Tibial nerve (tissue), 4 donors: Measurements from ENCODE around the gene ANGPTL8. TPM values are rescaled to one million over a fixed set of nuclear protein-coding genes. Genes with fewer than 3 reads are reported as not detected.

Experiments used
- DNase-seq, 2 donors: peaks; one replicate each; pipeline ENCODE4 v3.0.0-alpha.2; 2019; ENCODE audit warnings: low spot score in 2 of 2
- H3K27ac ChIP-seq, 4 donors: fragments of 200-600 bp; sonication (generic) in 3 of 4; one replicate each; pipeline ENCODE4 v1.5.1; 2017 to 2019; ENCODE audit warnings: mild to moderate bottlenecking in 1 of 4
- H3K27me3 ChIP-seq, 2 donors: fragments of 200-600 bp; sonication (generic) in 1 of 2; one replicate each; pipeline versions ENCODE4 v1.5.1 to v1.6.0; 2017 to 2019
- H3K36me3 ChIP-seq, 3 donors: fragments of 200-600 bp; sonication (generic); one replicate each; pipeline ENCODE4 v1.5.1; 2018 to 2019
- H3K4me1 ChIP-seq, 4 donors: fragments of 200-600 bp; sonication (generic) in 3 of 4; one replicate each; pipeline ENCODE4 v1.5.1; 2017 to 2019
- H3K4me3 ChIP-seq, 4 donors: fragments of 200-600 bp; sonication (generic) in 3 of 4; one replicate each; pipeline ENCODE4 v1.5.1; 2017 to 2019; ENCODE audit warnings: mild to moderate bottlenecking in 1 of 4, moderate library complexity in 1 of 4
- H3K9me3 ChIP-seq, 4 donors: fragments of 200-600 bp; sonication (generic) in 3 of 4; one replicate each; pipeline ENCODE4 v1.5.1; 2017 to 2019
- EP300 ChIP-seq, 2 donors: sonication (generic); formaldehyde crosslinking; IDR thresholded peaks; one replicate each; pipeline ENCODE4 v1.6.1; 2017; ENCODE audit warnings: antibody characterized with exemption in 2 of 2, mild to moderate bottlenecking in 1 of 2
- POLR2A ChIP-seq, 2 donors: fragments of 450-650 bp; IDR thresholded peaks; one replicate each; pipeline ENCODE4 v1.6.1; 2017; ENCODE audit warnings: antibody characterized with exemption in 2 of 2, mild to moderate bottlenecking in 2 of 2, moderate library complexity in 2 of 2
- WGBS, 2 donors: methylation state at CpG; one replicate each; pipeline ENCODE4 v1.1.5; 2018; 5-methylcytosine and 5-hydroxymethylcytosine counted together
- total RNA-seq, 4 donors: library from RNA; depleted of rRNA; stranded (reverse); fragments of >200 nt; gene quantifications; one replicate each; pipeline ENCODE4 v1.1.0, GENCODE V29; 2016
- TF ChIP-seq, protein P1 (sequence below), 5 experiments: fragments of 200-600 bp in 3 of 5; fragments of 450-650 bp in 2 of 5; sonication (generic) in 3 of 5; IDR thresholded peaks; one replicate each; pipeline ENCODE4 v1.5.1; 2016 to 2019; ENCODE audit warnings: antibody characterized with exemption in 5 of 5, mild to moderate bottlenecking in 3 of 5, moderate library complexity in 2 of 5

ANGPTL8 gene
- total RNA-seq, 4 donors from 2014 or later, result 2.0 to 13.2 (median 10.8) TPM; not detected in 1

DNA sequence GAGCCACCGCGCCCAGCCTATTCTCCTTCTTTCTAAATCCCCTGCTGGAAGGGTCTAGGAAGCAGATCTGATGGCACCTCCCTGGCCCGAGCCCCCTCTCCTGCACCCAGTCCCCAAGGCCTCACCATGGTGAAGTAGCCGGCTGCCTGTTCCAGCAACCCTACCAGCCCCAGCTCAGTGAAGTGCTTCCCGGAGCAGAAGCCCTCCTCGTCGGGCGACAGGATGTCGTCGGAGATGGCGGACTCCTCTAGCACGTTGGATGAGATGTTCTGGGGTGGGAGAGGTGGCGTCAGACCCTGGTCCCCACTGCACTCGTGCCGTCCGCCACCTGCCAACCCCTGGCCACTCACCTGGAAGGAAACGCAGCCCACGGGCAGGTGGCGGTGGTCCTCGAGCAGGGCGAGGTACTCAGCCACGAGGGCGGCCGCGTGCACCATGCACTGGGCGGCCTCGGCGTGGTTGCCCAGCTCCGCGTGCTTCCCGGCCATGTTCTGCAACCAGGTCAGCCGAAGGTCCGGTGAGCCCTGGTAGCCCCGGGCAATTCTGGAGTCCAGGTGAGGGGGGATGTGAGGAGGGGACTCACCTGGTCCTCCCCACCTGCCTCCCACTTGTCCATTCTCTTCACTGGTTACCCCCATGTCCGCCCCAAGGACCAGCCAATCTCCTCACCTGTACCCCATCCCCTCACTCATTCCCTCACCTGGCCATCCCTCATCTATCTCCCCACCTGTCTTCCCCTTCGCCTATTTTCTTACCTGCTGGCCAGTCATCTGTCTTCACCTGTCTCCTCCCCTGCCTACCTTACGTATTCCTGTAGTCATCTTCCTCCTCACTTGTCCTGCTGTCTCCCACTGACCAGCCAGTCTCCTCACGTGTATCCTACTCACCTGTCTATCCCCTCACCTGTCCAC is 30.6 kb upstream of the ANGPTL8 start:
- peaks cover 0 to 29% (median 12%) of the 10 kb centered on the region in 4 donors for H3K4me1 ChIP-seq
- 78 to 80% methylated on average over 31 to 36 of the region's 38 CpGs for WGBS, 2 donors
- TF ChIP-seq POLR2A (IDR thresholded peaks at IDR 0.05) (no peak), EP300 (IDR thresholded peaks at IDR 0.05) (no peak)
- TF ChIP-seq, protein P1, sequence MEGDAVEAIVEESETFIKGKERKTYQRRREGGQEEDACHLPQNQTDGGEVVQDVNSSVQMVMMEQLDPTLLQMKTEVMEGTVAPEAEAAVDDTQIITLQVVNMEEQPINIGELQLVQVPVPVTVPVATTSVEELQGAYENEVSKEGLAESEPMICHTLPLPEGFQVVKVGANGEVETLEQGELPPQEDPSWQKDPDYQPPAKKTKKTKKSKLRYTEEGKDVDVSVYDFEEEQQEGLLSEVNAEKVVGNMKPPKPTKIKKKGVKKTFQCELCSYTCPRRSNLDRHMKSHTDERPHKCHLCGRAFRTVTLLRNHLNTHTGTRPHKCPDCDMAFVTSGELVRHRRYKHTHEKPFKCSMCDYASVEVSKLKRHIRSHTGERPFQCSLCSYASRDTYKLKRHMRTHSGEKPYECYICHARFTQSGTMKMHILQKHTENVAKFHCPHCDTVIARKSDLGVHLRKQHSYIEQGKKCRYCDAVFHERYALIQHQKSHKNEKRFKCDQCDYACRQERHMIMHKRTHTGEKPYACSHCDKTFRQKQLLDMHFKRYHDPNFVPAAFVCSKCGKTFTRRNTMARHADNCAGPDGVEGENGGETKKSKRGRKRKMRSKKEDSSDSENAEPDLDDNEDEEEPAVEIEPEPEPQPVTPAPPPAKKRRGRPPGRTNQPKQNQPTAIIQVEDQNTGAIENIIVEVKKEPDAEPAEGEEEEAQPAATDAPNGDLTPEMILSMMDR (IDR thresholded peaks at IDR 0.05), result no peak
- no peak for DNase-seq
- no peak overlapping the region for H3K4me3 ChIP-seq
- H3K36me3 ChIP-seq, result peaks cover 0 to 29% (median 0%) of the 10 kb centered on the region in 3 donors
- H3K27ac ChIP-seq, result peak overlapping the region in 2 of 4 donors; percentile 22 to 48
- H3K9me3 ChIP-seq, result no peaks in the 10 kb centered on the region
- H3K27me3 ChIP-seq, result no peaks in the 10 kb centered on the region

GRCh38 chr19:11209839-11210655 is 29.4 kb upstream of the ANGPTL8 start:
- H3K4me3 ChIP-seq, result no peak overlapping the region
- H3K36me3 ChIP-seq, result peaks cover 0 to 42% (median 0%) of the 10 kb centered on the region in 3 donors
- H3K27me3 ChIP-seq, result no peaks in the 10 kb centered on the region
- peaks cover 0 to 16% (median 3%) of the 10 kb centered on the region in 4 donors for H3K4me1 ChIP-seq
- DNase-seq, result no peak
- H3K9me3 ChIP-seq, result no peaks in the 10 kb centered on the region
- no peak overlapping the region for H3K27ac ChIP-seq
- 76 to 87% methylated on average over 2 of the region's 2 CpGs for WGBS, 2 donors
- no peak for TF ChIP-seq POLR2A (IDR thresholded peaks at IDR 0.05)
- no peak for TF ChIP-seq EP300 (IDR thresholded peaks at IDR 0.05)
- TF ChIP-seq, protein P1 (IDR thresholded peaks at IDR 0.05), result no peak

DNA sequence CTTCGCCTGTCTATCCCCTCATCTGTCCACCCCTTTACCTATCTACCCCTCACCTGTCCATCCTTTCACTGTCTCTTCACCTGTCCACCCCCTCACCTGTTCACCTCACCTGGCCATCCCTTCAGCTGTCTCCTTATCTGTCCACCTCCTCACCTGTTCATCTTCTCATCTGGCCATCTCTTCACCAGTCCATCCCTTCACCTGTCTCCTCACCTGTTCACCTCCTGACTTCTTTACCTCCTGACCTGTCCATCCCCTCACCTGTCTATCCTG is 28.8 kb upstream of the ANGPTL8 start:
- no peak for TF ChIP-seq POLR2A (IDR thresholded peaks at IDR 0.05)
- TF ChIP-seq, protein P1 (IDR thresholded peaks at IDR 0.05), result no peak
- no peak for TF ChIP-seq EP300 (IDR thresholded peaks at IDR 0.05)
- Histone ChIP-seq H3K27me3 (no peaks in the 10 kb centered on the region), H3K4me3 (no peak overlapping the region), H3K9me3 (no peaks in the 10 kb centered on the region), H3K36me3 (peaks cover 0 to 47% (median 0%) of the 10 kb centered on the region in 3 donors), H3K4me1 (peaks cover 0 to 11% (median 2%) of the 10 kb centered on the region in 4 donors), H3K27ac (no peak overlapping the region)
- 88 to 98% methylated on average over 1 of the region's 1 CpG for WGBS, 2 donors
- no peak for DNase-seq

DNA sequence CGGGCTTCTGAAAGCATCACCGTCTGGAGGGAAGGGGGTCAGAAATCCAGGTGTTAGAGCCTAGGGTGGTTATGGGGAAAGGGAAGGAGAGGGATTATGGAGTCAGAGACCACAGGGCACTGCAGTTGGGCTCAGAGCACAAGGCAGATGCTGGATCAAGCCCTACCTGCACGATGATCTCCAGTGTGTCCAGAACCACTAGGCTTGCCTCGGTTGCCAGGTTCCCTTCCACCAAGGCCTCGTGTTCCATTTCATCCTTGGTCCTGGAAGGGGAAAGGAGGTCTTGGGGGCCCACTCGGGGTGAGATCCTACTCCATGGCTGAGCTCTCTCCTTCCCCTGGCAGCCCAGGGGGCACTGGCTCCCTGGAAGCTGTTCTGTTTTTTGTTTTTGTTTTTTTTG is 25.0 kb upstream of the ANGPTL8 start:
- peaks cover 0 to 63% (median 0%) of the 10 kb centered on the region in 3 donors for H3K36me3 ChIP-seq
- no peak for TF ChIP-seq EP300 (IDR thresholded peaks at IDR 0.05)
- TF ChIP-seq POLR2A (IDR thresholded peaks at IDR 0.05), result no peak
- TF ChIP-seq, protein P1 (IDR thresholded peaks at IDR 0.05), result no peak
- H3K27ac ChIP-seq, result no peak overlapping the region
- no peak for DNase-seq
- WGBS, 2 donors, result 90 to 93% methylated on average over 6 of the region's 6 CpGs
- H3K4me3 ChIP-seq, result no peak overlapping the region
- no peaks in the 10 kb centered on the region for H3K4me1 ChIP-seq
- no peaks in the 10 kb centered on the region for H3K9me3 ChIP-seq
- no peaks in the 10 kb centered on the region for H3K27me3 ChIP-seq
